Cerebellar cortex (tissue), 1 donor: Measurements from ENCODE around the gene THSD7A.

Experiments used
- DNase-seq: peaks from one replicate; pipeline ENCODE4 v3.0.0-alpha.2; 2015; ENCODE audit warnings: low spot score

Gene THSD7A

GRCh38 chr7:11749629-11750028 is 82.4 kb downstream of the THSD7A start:
- no peak for DNase-seq

- DNase-seq: no peak
Observed at GRCh38 chr7:11748884-11749283, 83.1 kb downstream of the THSD7A start.

- no peak for DNase-seq
Observed at GRCh38 chr7:11747715-11748485, 84.1 kb downstream of the THSD7A start.

GRCh38 chr7:11746591-11746990 is 85.4 kb downstream of the THSD7A start:
- DNase-seq: no peak

GRCh38 chr7:11743548-11743947 is 88.5 kb downstream of the THSD7A start:
- no peak for DNase-seq

GRCh38 chr7:11743016-11743415 is 89.0 kb downstream of the THSD7A start:
- no peak for DNase-seq

GRCh38 chr7:11742496-11742895 is 89.5 kb downstream of the THSD7A start:
- no peak for DNase-seq

GRCh38 chr7:11737723-11738122 is 94.3 kb downstream of the THSD7A start:
- DNase-seq: no peak

GRCh38 chr7:11732207-11732606 is 99.8 kb downstream of the THSD7A start:
- no peak for DNase-seq

GRCh38 chr7:11730725-11731124 is 101.3 kb downstream of the THSD7A start:
- DNase-seq: no peak

- DNase-seq: no peak
Observed at GRCh38 chr7:11727864-11728263, 104.1 kb downstream of the THSD7A start.

- no peak for DNase-seq
Observed at GRCh38 chr7:11726794-11727155, 105.2 kb downstream of the THSD7A start.

GRCh38 chr7:11726001-11726793 is 105.8 kb downstream of the THSD7A start:
- no peak for DNase-seq

- no peak for DNase-seq
Observed at GRCh38 chr7:11716185-11716584, 115.8 kb downstream of the THSD7A start.

GRCh38 chr7:11714676-11715075 is 117.3 kb downstream of the THSD7A start:
- DNase-seq: no peak

GRCh38 chr7:11714205-11714604 is 117.8 kb downstream of the THSD7A start:
- DNase-seq: no peak

- no peak for DNase-seq
Observed at GRCh38 chr7:11713352-11713751, 118.6 kb downstream of the THSD7A start.

- DNase-seq: no peak
Observed at GRCh38 chr7:11710377-11710776, 121.6 kb downstream of the THSD7A start.

- no peak for DNase-seq
Observed at GRCh38 chr7:11709196-11709595, 122.8 kb downstream of the THSD7A start.

- DNase-seq: no peak
Observed at GRCh38 chr7:11707606-11708193, 124.3 kb downstream of the THSD7A start.

- DNase-seq: no peak
Observed at GRCh38 chr7:11706666-11707605, 125.1 kb downstream of the THSD7A start.

GRCh38 chr7:11703829-11704228 is 128.2 kb downstream of the THSD7A start:
- no peak for DNase-seq
